Sigmoid colon (tissue), 7 donors: Measurements from ENCODE around the gene RPS5. TPM values are rescaled to one million over a fixed set of nuclear protein-coding genes. Genes with fewer than 3 reads are reported as not detected.

Experiments used
- DNase-seq: peaks from one replicate; pipeline ENCODE4 v3.0.0-alpha.2; 2019
- H3K27ac ChIP-seq, 4 donors: fragments of 200-600 bp; sonication (generic); one replicate each; pipeline ENCODE4 v1.5.1; 2016 to 2019; ENCODE audit warnings: mild to moderate bottlenecking in 1 of 4
- H3K27me3 ChIP-seq, 3 donors: fragments of 200-600 bp; sonication (generic); one replicate each; pipeline ENCODE4 v1.5.1; 2019; ENCODE audit warnings: mild to moderate bottlenecking in 1 of 3
- H3K36me3 ChIP-seq, 4 donors: fragments of 200-600 bp; sonication (generic); one replicate each; pipeline ENCODE4 v1.5.1; 2016 to 2019
- H3K4me1 ChIP-seq, 4 donors: fragments of 200-600 bp; sonication (generic); one replicate each; pipeline ENCODE4 v1.5.1; 2017 to 2019
- H3K4me3 ChIP-seq, 4 donors: fragments of 200-600 bp; sonication (generic); one replicate each; pipeline ENCODE4 v1.5.1; 2017 to 2019; ENCODE audit warnings: mild to moderate bottlenecking in 2 of 4, moderate library complexity in 1 of 4
- H3K9me3 ChIP-seq, 4 donors: fragments of 200-600 bp in 3 of 4; sonication (generic) in 3 of 4; one replicate each; pipeline versions ENCODE4 v1.5.1 to v1.6.1; 2013 to 2019
- EP300 ChIP-seq, 4 donors: sonication (generic); formaldehyde crosslinking; IDR thresholded peaks; one replicate each; pipeline ENCODE4 v1.6.1; 2017; ENCODE audit warnings: antibody characterized with exemption in 4 of 4
- POLR2A ChIP-seq, 2 donors: fragments of 450-650 bp; IDR thresholded peaks; one replicate each; pipeline ENCODE4 v1.6.1; 2016; ENCODE audit warnings: antibody characterized with exemption in 2 of 2, mild to moderate bottlenecking in 2 of 2, moderate library complexity in 2 of 2
- POLR2AphosphoS5 ChIP-seq, 4 donors: sonication (generic); formaldehyde crosslinking; IDR thresholded peaks; one replicate each; pipeline ENCODE4 v1.6.1; 2017; ENCODE audit warnings: antibody characterized with exemption in 4 of 4
- WGBS, 2 donors: extraction: QIAGEN DNeasy Blood & Tissue Kit; methylation state at CpG; one replicate each; pipeline ENCODE4 v1.1.7; 2013; 5-methylcytosine and 5-hydroxymethylcytosine counted together
- intact Hi-C: fragments of 100-400 bp; cut with DNase I; formaldehyde crosslinking; loops from one replicate; pipeline ENCODE4 v1.15.1; 2023
- polyA plus RNA-seq, 3 donors: library from polyadenylated mRNA; stranded (reverse); fragments of 200-250 nt; gene quantifications; one replicate each; pipeline ENCODE4 v1.2.3, GENCODE V29; 2013
- total RNA-seq, 4 donors: library from RNA; depleted of rRNA; stranded (reverse); fragments of >200 nt; gene quantifications; one replicate each; pipeline ENCODE4 v1.1.0, GENCODE V29; 2016
- TF ChIP-seq, protein P1 (sequence below), 4 experiments: fragments of 450-650 bp in 3 of 4; fragments of 200-600 bp in 1 of 4; IDR thresholded peaks; one replicate each; pipeline ENCODE4 v1.5.1; 2016 to 2019; ENCODE audit warnings: antibody characterized with exemption in 4 of 4, mild to moderate bottlenecking in 3 of 4, moderate library complexity in 2 of 4
- donor health status: healthy with polysubstance abuse.
- donor health status: Bipolar disorder and iron deficiency.
- donor health status: healthy.

The RPS5 gene
- 1,000 to 10,000 TPM; 1,322 to 2,581 (median 2,411) TPM for total RNA-seq
- polyA plus RNA-seq, result 1,000 to 10,000 TPM; 1,097 to 1,974 (median 1,406) TPM

GRCh38 chr19:58386576-58387337, at the start of gene RPS5:
Gene RPS5, plus strand, starts transcription at chr19:58387269. Its CDS starts 869 bp downstream, at chr19:58388138.
- peaks cover 0 to 53% (median 32%) of the 10 kb centered on the region in 4 donors for H3K4me1 ChIP-seq
- DNase-seq, result peak; percentile 98
- peaks cover 0 to 35% (median 9%) of the 10 kb centered on the region in 4 donors for H3K36me3 ChIP-seq
- H3K9me3 ChIP-seq, result no peaks in the 10 kb centered on the region
- H3K4me3 ChIP-seq, result peak within 1 kb of the TSS; percentile 66 to 87 (median 82)
- WGBS, 2 donors, result 0% methylated on average over 64 of the region's 64 CpGs
- peak within 1 kb of the TSS; percentile 93 to 98 (median 98) for H3K27ac ChIP-seq
- no peaks in the 10 kb centered on the region for H3K27me3 ChIP-seq
- intact Hi-C loops, result loop anchor here (1.0 to 2.0 kb wide), 2 partner anchors 15 to 22 kb away; partner anchors contain the start of gene ZNF584
- TF ChIP-seq POLR2A (IDR thresholded peaks at IDR 0.05), result peak; percentile 54 to 82
- no peak for TF ChIP-seq EP300 (IDR thresholded peaks at IDR 0.05)
- TF ChIP-seq, protein P1, sequence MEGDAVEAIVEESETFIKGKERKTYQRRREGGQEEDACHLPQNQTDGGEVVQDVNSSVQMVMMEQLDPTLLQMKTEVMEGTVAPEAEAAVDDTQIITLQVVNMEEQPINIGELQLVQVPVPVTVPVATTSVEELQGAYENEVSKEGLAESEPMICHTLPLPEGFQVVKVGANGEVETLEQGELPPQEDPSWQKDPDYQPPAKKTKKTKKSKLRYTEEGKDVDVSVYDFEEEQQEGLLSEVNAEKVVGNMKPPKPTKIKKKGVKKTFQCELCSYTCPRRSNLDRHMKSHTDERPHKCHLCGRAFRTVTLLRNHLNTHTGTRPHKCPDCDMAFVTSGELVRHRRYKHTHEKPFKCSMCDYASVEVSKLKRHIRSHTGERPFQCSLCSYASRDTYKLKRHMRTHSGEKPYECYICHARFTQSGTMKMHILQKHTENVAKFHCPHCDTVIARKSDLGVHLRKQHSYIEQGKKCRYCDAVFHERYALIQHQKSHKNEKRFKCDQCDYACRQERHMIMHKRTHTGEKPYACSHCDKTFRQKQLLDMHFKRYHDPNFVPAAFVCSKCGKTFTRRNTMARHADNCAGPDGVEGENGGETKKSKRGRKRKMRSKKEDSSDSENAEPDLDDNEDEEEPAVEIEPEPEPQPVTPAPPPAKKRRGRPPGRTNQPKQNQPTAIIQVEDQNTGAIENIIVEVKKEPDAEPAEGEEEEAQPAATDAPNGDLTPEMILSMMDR (IDR thresholded peaks at IDR 0.05), result no peak
- peak; percentile 78 to 92 (median 88) for TF ChIP-seq POLR2AphosphoS5 (IDR thresholded peaks at IDR 0.05)

DNA sequence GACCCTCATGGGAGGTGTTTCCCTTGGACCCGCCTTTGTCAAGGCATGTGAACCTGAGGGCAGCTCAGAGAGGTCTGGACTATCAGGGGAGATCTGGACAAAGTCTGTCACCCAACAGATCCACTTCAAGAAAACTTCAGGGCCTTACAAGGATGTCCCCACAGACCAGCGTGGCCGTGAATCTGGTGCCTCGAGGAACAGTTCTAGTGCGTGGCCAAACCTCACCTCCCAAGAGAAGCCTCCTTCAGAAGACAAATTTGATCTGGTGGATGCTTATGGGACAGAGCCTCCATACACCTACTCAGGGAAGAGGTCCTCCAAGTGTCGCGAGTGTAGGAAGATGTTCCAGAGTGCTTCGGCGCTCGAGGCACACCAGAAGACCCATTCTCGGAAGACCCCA, 48.7 kb upstream of the RPS5 start:
- WGBS, 2 donors, result 97 to 98% methylated on average over 11 of the region's 11 CpGs
- H3K36me3 ChIP-seq, result peaks cover 9 to 53% (median 26%) of the 10 kb centered on the region in 4 donors
- H3K4me3 ChIP-seq, result no peak overlapping the region
- no peaks in the 10 kb centered on the region for H3K4me1 ChIP-seq
- intact Hi-C loops, result no loop called here
- H3K27ac ChIP-seq, result no peak overlapping the region
- TF ChIP-seq POLR2A (IDR thresholded peaks at IDR 0.05) (no peak), POLR2AphosphoS5 (IDR thresholded peaks at IDR 0.05) (no peak), EP300 (IDR thresholded peaks at IDR 0.05) (no peak)
- TF ChIP-seq, protein P1 (IDR thresholded peaks at IDR 0.05), result no peak
- no peaks in the 10 kb centered on the region for H3K9me3 ChIP-seq
- no peaks in the 10 kb centered on the region for H3K27me3 ChIP-seq
- DNase-seq, result no peak

DNA sequence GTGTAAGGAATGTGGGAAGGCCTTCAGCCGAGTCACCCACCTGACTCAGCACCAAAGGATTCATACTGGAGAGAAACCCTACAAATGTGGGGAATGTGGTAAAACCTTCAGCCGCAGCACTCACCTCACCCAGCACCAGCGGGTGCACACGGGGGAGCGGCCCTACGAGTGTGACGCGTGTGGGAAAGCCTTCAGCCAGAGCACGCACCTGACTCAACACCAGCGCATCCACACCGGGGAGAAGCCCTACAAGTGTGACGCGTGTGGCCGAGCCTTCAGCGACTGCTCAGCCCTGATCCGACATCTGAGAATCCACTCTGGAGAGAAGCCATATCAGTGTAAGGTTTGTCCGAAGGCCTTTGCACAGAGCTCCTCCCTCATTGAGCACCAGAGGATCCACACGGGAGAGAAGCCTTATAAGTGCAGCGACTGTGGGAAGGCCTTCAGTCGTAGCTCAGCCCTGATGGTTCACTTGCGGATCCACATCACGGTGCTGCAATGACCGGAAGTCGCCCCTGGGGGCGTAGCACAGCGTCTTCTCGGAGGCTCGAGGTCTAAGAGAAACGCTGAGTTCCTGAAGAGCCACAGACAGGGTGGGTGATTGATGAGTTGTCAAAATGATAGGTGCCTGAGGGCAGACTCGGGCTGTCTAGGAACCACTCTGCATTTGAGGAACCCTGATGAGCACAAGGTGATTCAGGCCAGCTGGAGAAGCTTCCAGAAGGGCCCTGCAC, 48.1 kb upstream of the RPS5 start:
- Histone ChIP-seq H3K27me3 (no peaks in the 10 kb centered on the region), H3K36me3 (peaks cover 9 to 53% (median 26%) of the 10 kb centered on the region in 4 donors), H3K27ac (no peak overlapping the region), H3K4me3 (no peak overlapping the region), H3K4me1 (no peaks in the 10 kb centered on the region), H3K9me3 (no peaks in the 10 kb centered on the region)
- DNase-seq, result no peak
- no peak for TF ChIP-seq POLR2A (IDR thresholded peaks at IDR 0.05)
- TF ChIP-seq EP300 (IDR thresholded peaks at IDR 0.05), result no peak
- TF ChIP-seq POLR2AphosphoS5 (IDR thresholded peaks at IDR 0.05), result no peak
- TF ChIP-seq, protein P1 (IDR thresholded peaks at IDR 0.05), result no peak
- WGBS, 2 donors, result 86 to 92% methylated on average over 30 of the region's 30 CpGs
- intact Hi-C loops, result no loop called here

DNA sequence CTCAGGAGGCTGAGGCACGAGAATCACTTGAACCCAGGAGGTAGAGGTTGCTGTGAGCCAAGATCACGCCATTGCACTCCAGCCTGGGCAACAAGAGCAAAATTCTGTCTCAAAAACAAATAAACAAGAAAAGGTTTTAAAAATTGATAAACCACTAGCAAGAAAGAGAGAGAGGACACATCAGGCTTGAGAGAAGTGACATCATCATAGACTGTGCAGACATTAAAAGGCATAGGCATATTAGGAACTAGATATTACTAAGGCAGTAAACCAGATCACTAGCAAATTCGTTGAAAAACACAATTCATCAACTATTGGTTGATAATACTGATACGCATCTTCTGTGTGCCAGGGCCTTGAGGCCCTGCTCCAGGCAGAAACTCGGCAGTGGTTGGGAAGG, 41.5 kb upstream of the RPS5 start:
- 67 to 79% methylated on average over 5 of the region's 5 CpGs for WGBS, 2 donors
- H3K27me3 ChIP-seq, result peaks cover 24 to 56% (median 47%) of the 10 kb centered on the region in 3 donors
- no peak for DNase-seq
- H3K36me3 ChIP-seq, result no peaks in the 10 kb centered on the region
- no peak overlapping the region for H3K4me3 ChIP-seq
- H3K27ac ChIP-seq, result no peak overlapping the region
- intact Hi-C loops, result no loop called here
- H3K9me3 ChIP-seq, result no peaks in the 10 kb centered on the region
- TF ChIP-seq, protein P1 (IDR thresholded peaks at IDR 0.05), result no peak
- TF ChIP-seq EP300 (IDR thresholded peaks at IDR 0.05) (no peak), POLR2AphosphoS5 (IDR thresholded peaks at IDR 0.05) (no peak), POLR2A (IDR thresholded peaks at IDR 0.05) (no peak)
- H3K4me1 ChIP-seq, result peaks cover 0 to 13% (median 10%) of the 10 kb centered on the region in 4 donors
